T1000 (cell line): Measurements from ENCODE around the gene ROCK2.

Source experiments
- DNase-seq: peaks from one replicate; lab custom pipeline; 2025; ENCODE audit warnings: mixed read lengths; lab: John Stamatoyannopoulos, UW

ROCK2 gene

GRCh38 chr2:11154016-11154922, 190.2 kb downstream of the ROCK2 start:
- DNase-seq: no peak

- no peak for DNase-seq
Measured at GRCh38 chr2:11152591-11152990, 191.8 kb downstream of the ROCK2 start.

GRCh38 chr2:11147263-11147662, 197.2 kb downstream of the ROCK2 start:
- DNase-seq: no peak

GRCh38 chr2:11146076-11146475, 198.4 kb downstream of the ROCK2 start:
- no peak for DNase-seq

- no peak for DNase-seq
Measured at GRCh38 chr2:11145350-11145749, 199.1 kb downstream of the ROCK2 start.

- DNase-seq: no peak
Measured at GRCh38 chr2:11144738-11145079, 199.7 kb downstream of the ROCK2 start.

- DNase-seq: no peak
Measured at GRCh38 chr2:11144077-11144737, 200.2 kb downstream of the ROCK2 start.

- no peak for DNase-seq
Measured at GRCh38 chr2:11142987-11143386, 201.4 kb downstream of the ROCK2 start.

GRCh38 chr2:11142330-11142729, 202.1 kb downstream of the ROCK2 start:
- DNase-seq: no peak

- DNase-seq: no peak
Measured at GRCh38 chr2:11141319-11141718, 203.1 kb downstream of the ROCK2 start.

GRCh38 chr2:11140492-11140891, 203.9 kb downstream of the ROCK2 start:
- DNase-seq: no peak

GRCh38 chr2:11134349-11134748, 210.1 kb downstream of the ROCK2 start:
- no peak for DNase-seq

GRCh38 chr2:11133936-11134320, 210.5 kb downstream of the ROCK2 start:
- no peak for DNase-seq

- no peak for DNase-seq
Measured at GRCh38 chr2:11133238-11133935, 211.0 kb downstream of the ROCK2 start.

GRCh38 chr2:11132036-11132671, 212.3 kb downstream of the ROCK2 start:
- DNase-seq: no peak

- no peak for DNase-seq
Measured at GRCh38 chr2:11131166-11131920, 213.1 kb downstream of the ROCK2 start.
